Fibroblast of peridontal ligament (primary cell): ENCODE data around the gene USF1.
A peak's percentile ranks its signal among the peaks of the same experiment; 100 is the strongest.

Experiments used
- DNase-seq: peaks from one replicate; pipeline ENCODE4 v3.0.0-alpha.2; 2010; ENCODE audit errors: extremely low read depth

USF1 gene, protein sequence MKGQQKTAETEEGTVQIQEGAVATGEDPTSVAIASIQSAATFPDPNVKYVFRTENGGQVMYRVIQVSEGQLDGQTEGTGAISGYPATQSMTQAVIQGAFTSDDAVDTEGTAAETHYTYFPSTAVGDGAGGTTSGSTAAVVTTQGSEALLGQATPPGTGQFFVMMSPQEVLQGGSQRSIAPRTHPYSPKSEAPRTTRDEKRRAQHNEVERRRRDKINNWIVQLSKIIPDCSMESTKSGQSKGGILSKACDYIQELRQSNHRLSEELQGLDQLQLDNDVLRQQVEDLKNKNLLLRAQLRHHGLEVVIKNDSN

DNA sequence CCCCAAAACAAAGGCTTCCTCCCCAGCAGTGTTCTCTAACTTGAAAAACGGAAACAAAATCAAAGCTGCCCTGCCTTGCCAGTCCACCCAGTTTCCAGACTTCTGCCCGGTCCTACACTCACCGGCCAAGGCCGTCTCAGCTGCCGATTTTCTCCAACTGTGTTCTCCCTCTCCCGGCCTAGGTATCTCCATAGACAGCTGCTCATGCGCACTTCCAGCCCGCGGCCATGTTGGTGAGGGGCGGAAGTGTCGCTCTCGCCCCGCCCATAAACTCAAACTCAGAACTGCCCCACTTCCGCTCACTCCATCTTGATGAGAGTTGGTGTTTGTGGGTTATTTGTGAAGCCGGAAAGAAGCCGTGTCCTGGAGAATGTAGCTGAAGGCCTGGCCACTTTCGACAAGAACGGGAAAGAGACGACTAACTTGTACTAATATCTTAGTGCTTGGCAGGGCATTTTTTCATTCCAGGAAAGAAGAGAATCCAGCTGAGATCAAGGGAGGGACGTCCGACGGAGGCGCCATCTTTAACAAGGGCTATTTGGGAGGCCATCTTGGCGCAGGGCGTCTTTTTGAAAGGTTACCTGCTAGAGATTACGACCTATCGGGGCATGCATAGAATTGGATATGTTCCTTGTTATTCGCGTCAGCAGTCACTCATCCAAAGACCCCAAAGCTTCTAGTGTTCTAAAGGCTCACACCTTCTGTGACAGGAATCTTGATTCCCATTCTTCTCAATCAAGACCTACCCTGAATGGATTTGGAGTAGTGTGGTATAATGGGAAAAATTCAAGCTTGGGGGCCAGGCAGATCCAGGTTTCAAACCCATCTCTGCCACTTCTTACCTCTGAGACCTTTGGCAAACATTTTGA is at the start of gene USF1:
Gene USF1, minus strand, starts transcription at position 242 of the 869 bp plus-strand sequence. CDS start 2,702 bp downstream, outside the sequence.
- DNase-seq, result peak; percentile 95

DNA sequence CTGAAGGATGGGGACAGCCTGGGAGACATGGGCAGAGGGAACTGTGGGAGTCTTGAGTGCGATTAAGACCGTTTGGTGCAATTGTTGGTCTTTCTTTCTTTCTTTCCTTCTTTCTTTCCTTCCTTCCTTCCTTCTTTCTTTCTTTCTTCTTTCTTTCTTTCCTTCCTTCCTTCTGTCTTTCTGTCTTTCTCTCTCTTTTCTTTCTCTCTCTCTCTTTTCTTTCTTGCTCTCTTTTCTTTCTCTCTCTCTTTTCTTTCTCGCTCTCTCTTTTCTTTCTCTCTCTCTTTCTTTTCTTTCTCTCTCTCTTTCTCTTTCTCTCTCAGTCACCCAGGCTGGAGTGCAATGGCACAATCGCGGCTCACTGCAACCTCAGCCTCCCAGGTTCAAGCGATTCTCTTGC is 49.5 kb upstream of the USF1 start:
- no peak for DNase-seq

DNA sequence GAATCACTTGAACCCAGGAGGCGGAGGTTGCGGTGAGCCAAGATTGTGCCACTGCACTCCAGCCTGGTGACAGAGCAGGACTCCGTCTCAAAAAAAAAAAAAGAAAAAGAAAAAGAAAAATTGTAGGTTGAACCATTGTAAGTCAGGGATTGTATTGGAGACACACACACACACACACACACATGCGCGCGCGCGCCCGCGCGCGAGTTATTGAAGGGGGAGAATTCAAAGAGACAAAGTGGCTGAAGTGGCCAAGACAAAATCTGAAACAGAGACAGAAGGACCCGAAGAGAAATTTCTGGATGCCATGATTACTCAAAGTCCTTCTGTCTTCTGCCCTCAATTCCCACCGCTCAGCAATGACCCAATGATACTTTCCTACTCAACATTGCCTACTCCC is 48.7 kb upstream of the USF1 start:
- no peak for DNase-seq

DNA sequence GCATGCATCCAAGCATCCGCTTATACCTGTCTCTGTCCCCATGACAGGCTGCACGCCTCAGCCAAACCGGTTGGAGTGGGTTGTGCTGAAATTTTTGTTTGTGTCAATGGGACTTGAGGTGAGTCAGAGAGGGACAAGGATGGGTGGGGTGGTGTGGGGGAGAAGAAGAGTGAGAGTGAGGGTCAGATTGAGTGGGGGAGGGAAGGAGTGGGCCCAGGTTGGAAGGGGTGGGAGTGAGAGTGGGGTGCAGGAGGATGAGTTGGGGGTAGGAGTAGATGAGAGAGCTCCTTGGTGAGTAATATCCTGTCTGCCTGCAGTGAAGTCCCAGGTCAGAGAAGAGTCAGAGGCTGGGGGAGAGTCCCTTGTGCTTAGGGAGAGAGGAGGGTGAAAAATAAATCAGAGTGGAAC is 46.8 kb upstream of the USF1 start:
- DNase-seq, result no peak

DNA sequence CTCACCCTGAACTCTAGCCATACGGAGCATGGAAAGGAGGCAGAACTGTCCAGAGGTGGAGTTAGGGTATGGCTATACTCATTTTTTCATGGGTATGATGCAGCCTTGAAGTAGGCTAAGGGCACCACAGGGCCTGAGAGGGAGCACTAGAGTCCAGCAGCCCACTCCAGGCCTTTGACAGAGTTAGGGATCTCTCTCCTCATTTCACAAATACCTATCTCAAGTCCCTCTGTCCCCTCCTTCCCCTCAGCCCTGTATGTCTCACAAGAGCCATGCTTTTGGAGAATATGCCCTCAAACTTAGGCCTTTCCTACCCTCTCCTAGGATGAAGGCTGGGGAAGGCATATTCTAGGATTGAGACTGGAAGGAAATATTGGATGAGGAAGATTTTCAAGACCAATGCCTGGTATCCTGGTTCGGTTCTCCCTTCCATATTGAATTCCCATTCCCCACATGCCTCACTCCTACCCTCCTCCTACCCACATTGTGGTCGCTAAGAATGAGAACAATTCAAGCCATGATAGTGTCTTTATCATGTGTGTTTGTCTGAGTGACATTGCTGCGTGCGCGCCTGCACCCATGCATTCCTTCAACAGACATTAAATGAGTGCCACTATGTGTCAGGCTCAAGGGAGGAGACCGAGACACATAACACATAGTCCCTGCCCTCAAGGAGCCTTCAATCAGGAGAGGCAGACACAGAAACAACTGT is 46.2 kb upstream of the USF1 start:
- no peak for DNase-seq

DNA sequence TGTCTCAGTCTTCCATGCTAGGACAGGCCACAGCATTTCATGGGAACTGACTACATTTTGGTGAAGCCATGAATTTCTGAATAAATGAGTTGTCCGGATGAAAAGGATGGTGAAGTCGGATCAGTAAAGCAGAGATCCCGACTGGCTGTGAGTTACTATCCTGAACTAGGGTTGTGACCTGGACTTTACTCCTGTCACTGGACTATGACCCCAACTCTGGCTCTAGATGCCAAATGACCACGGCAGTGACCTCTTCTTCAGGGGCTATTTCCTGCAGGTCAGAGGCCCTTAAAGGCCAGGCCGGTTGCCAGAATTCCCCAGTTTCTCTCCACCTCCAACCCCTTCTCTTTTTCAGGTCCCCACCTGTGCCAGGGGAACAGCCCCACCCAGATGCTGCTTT is 45.3 kb upstream of the USF1 start:
- DNase-seq, result no peak

DNA sequence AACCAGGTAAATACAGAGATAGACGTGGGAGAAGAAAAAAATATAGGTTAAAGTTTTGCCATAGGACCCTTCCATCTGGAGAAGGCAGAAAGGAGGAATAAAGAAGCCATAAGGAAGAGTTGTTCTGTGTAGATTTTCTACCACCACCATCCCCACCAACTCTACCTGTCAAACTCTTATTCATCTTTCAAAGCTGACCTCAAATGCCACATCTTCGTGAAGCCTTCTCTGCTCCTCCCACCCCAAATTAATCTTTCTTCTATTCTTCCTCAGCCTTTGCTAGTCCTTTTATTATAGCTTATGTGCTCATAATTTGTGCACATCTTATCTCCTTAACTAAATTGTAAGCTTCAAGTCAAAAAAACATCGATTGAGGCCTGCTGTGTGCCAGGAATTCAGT is 44.8 kb upstream of the USF1 start:
- DNase-seq, result no peak

DNA sequence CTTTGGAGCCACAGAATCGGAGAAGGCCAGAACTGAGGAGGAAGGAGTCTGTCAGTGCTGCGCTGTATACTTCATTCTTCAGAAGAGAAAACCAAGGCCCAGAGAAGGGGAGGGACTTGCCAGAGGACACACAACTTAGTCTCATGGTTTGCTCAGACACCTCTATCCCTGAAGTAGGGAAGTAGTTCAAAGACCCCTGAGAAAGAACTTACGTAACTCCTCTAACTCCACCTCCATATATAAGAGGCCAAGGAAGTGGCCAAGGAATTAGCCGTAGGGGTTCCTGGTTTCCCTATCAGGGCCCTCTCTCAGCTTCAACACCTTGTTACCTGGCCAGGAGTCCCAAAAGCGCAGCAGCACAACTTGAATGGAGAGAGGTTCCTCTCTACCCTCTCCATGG is 44.2 kb upstream of the USF1 start:
- DNase-seq, result no peak

DNA sequence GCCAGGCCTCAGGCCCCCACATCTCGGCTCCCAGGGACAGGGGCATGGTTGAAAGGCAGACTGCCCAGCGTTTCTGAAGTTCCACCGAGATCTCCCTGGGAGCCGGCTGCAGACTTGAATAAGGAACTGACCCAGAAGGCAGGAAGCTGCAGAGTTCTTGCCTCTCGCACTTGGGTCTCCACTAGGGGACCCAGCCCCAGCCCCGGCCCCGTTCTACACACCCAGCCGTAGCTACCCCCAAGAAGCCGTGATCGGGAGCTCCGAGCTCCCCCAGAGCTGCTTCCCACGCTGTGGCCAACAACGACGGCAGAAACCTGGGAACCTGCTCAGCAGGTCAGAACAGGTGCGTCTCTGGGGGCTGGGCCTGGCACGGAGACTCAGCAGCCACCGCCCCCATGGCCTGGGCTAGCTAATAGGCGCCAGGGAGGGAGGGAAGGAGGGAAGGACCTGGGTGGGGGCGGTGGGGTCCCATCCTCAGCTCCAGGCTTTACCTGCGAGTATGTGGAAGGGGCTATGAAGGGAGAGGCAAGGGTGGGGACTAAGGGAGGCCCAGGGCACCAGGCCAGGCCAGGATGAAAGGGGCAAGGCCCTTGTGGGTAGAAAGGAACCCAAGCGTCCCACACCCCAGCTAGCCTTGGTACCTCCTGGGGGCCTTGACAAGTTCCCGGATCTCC is 43.6 kb upstream of the USF1 start, which contains the start of gene NECTIN4:
Gene NECTIN4, minus strand, starts transcription at position 308 of the 674 bp plus-strand sequence. Its CDS starts 262 bp downstream, at position 46.
- no peak for DNase-seq

DNA sequence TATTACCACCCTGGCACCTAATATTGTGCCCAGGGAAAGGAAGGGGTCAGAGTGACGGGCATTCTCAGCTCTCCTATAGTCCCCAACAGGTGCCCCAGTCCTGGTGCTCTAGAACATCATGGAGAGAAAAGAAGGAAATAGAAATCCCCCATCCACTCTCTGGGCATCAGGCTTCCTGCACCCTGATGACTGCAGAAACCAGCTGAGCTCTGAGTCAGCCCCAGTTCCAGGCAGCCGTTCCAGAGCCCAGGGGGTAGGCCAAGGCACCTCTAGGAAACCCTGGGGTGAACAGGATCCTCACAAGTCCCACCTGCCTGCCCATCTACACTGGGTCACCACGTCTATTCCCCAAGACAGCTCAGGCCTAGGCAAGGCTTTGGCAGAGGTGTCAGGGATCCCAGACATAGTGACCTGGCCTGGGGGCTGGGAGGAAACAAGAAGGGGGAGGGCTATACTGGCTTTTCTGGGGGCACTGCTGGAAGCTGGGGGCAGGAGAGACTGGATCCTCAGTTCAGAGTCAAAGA is 42.9 kb upstream of the USF1 start:
- peak; percentile 30 for DNase-seq

DNA sequence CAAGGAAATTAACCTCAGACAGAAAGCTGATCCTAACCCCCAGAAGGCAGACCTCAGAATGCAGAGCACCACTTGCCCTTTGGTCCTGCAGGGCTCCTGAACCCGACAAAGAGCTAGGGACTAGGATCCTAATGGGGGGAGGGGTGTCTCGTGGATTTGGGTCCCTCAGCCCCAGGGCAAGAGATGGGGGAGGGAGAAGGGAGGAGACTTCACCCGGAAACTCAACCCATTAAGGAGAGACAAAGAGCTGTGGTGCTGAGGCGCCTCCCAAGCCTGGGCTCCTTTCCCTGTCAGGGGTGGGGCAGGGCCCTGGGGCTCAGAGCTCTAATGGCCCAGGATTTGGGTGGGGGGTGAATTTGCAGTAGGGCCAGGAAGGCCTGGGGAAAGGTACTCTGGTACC is 40.7 kb upstream of the USF1 start:
- no peak for DNase-seq

DNA sequence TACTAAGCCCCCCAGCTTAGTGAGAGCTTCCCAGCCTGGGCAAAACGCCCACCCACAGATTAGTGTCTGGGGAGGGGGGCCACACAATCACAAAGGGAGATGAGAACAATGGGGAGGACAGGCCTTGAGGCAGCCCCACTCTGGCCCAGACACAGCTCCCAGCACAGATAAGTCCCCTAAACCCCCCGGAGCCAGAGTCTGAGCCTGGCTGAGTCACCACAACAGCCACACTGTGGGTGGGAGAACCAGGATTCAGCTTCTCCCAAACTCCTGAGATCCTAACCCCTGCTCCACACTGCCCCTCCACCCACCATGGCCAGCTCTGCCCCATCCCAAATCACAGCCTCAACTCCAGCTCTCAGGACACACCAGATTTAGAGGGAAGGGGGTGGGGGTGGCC is 39.4 kb upstream of the USF1 start:
- no peak for DNase-seq

DNA sequence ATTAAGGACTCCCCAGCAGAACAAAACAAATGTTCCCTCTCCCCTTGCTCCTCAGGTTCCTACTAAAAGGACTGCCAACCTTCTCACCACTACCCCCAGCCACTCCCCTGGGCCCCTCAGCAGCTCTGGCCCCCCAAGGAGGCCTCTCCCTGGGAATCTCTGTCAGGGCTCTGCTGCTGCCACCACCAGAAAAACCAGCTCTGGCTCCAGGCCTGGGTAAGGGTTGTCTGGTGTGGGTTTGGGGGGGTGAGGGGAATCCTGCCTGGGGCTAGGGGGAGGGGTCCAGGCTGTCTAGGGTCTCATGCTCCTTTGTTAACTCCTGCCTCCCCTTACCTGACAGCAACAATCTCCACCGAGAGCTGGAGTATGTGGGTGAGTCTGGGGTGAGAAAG is 38.8 kb upstream of the USF1 start:
- no peak for DNase-seq

DNA sequence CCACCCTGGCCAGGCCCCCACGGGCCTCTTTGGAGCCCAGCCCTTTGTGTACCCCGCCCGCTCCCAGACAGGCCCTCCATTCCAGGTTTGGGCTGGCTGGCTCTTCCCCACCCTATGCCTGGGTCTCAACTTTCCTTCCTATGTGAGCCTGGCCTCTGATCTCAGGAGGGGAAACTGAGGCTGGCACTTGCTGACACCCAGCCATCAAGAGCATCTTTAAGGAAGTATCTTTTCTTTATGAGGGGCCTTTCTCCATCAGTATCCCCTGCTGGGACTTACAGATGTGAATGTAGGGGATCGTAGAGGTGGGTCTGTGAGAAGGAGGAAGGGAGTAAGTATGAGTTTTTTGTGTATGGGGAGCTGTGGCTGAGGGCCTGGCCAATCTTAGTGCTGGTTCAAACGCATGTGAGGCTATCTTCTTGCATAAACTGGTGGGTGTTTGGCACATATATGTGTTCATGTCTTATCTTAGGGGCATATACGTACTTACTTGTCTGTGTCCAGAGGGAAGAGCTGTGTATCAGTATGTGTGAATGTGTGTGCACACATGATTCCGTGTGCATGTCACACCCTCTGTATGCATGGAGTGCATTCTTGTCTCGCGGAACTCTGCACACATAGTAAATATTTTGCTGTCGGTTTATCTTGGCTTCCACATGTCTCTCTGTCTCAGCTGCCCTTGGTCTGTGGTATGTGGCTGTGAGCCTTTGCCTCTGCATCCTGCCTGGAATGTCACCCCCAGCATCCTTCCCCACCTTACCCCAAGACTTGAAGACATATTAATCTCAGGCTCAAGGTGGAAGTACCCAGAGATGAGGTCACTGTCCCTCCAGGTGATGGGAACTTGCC is 38.2 kb upstream of the USF1 start:
- peak; percentile 11 for DNase-seq

DNA sequence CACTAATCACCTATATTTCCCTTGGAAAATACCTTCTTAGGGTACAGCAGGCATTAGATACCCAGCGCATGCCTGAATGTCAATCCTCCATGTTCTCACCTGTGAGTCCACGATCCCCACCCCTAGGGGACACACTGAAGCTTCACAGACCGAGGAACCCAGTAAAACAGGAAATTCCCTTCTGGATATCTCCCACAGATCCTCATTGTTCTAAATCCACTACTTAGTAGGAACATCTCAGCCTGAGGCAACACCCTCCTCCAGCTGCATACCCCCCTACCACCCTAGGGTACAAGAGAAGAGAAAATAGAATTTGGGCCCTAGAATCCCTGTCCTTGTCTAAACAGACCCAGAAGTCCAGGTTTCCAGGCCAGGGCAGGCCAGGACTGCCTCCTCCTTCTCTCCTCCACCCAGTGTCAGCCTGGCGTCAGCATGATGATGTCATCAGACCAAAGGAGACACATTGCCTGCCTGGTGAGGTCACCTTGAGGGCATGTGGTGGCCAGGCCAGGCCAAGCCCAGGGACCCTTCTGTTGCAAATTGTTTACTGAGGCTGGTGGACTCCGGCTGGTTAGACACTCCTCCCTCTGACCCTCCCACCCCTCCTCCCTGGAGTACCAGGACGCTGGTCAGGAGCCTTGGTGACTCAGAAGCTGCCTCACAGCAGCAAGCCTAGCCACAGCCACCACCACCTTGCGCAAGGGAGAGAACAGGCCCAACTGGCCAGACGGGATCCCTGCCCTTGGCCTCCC is 37.4 kb upstream of the USF1 start:
- DNase-seq, result peak; percentile 85

DNA sequence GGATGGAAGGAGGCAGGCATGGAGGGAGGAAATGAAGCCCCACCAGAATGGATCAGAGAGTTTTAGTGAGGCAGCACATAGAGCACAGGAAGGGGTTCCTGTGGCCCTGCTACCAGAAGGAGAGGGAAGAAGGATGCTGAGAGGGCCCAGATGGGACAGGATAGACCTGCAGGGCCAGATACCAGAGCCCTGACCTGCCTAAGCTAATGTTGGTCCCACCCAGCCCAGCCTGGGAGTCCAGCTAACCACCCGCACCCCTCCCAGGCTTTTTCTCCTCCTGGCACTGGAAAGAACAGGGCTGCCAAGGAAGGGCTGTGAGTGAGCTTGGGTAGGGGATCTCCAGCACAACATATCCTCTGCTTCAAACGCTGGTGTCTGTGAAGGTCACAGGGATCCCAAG is 36.7 kb upstream of the USF1 start:
- DNase-seq, result no peak

DNA sequence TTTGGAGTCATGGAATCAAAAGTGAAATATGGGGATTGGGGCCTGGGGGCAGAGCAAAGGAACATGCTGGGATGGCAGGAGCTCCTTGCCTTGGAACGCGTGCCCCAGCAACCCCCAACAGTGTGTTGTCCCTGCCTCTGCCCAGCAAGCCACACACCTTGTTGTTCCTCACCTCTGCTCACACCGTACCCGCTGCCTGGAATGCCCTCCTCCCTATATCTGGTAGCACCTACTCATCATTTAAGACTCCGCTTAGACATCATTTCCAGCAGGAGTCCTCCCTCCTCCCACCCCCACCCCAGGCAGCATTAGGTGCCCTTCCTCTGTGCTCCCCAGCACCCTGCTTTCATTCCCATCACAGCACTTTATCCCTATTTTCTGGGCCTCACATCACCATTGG is 35.7 kb upstream of the USF1 start:
- no peak for DNase-seq

DNA sequence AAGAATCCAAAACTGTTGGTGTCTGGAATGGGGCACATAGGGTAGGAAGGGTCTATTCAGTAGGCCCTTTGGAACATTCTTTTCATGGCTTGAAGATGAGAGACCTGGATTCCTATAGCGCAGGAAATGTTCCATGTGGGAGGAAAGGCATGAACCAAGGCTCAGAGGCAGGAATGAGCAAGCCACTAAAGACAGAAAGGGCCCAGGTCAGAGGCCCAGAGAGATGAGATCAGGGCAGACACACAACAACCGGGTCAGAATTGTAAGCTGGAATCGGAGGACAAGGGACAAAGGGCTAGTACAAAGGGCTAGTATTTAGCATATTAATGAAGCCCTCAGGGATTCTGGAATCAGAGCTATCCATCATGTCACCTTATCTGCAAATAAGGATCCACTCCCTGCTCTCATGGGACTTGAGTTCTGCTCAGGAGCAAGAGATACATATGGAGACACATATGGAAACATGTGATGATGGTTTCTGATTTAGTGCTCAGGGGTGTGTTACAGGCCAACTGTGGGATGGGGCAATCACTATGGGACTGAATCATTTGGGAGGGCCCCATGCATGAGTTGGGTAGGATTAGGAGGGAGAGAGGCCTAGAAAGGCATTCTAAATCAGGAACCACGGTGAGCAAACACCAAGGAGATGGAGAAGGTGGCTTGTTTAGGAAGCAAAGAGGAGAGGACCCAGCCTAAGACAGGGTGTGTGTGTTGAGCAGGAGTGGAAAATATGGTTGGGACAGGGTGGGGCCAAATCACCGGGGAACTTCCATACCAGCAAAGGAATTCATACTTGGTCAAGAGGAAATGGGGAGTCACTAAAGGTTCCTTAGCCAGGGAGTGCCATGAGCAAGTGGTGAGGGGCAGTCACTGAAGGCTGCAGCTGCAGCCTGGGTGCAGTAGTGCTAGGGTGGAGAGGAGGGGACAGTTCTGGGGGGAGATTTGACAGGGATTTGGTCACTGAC is 34.9 kb upstream of the USF1 start:
- DNase-seq, result peak; percentile 13
